HG02588 (cell line): ENCODE results near the gene ZNF485.
"Not testable (repeated sequence)": the region's sequence is repeated elsewhere in the genome, so short reads cannot be mapped to it uniquely, and the experiment has no call there.

Experiments
- ATAC-seq: cut with Tn5 transposase; IDR thresholded peaks from one replicate; pipeline ENCODE4 v1.9.1; 2021; ENCODE audit warnings: mild to moderate bottlenecking, moderate library complexity; ENCODE audit not compliant: unreplicated experiment

Gene ZNF485

GRCh38 chr10:43601576-43601975, 4.7 kb upstream of the ZNF485 start:
- ATAC-seq: not testable (repeated sequence)

GRCh38 chr10:43605850-43606322, 352 bp upstream of the ZNF485 start:
- peak; percentile 3 for ATAC-seq

- no peak for ATAC-seq
Observed at GRCh38 chr10:43607199-43607573, 948 bp downstream of the ZNF485 start.

- no peak for ATAC-seq
Observed at GRCh38 chr10:43610636-43611035, 4.4 kb downstream of the ZNF485 start.

GRCh38 chr10:43616697-43617370, 10.6 kb downstream of the ZNF485 start:
- no peak for ATAC-seq

GRCh38 chr10:43619368-43619767, 13.1 kb downstream of the ZNF485 start:
- no peak for ATAC-seq

- no peak for ATAC-seq
Observed at GRCh38 chr10:43622038-43622437, 15.8 kb downstream of the ZNF485 start.

- no peak for ATAC-seq
Observed at GRCh38 chr10:43623351-43623750, 17.1 kb downstream of the ZNF485 start.

GRCh38 chr10:43627942-43628341, 21.7 kb downstream of the ZNF485 start:
- no peak for ATAC-seq

GRCh38 chr10:43628956-43629355, 22.7 kb downstream of the ZNF485 start:
- no peak for ATAC-seq

GRCh38 chr10:43635816-43636215, 29.6 kb downstream of the ZNF485 start:
- not testable (repeated sequence) for ATAC-seq

- ATAC-seq: no peak
Observed at GRCh38 chr10:43640603-43641002, 34.4 kb downstream of the ZNF485 start.

GRCh38 chr10:43644252-43644651, 38.0 kb downstream of the ZNF485 start:
- ATAC-seq: no peak

- no peak for ATAC-seq
Observed at GRCh38 chr10:43645866-43646265, 39.6 kb downstream of the ZNF485 start.

GRCh38 chr10:43647576-43647975, 41.3 kb downstream of the ZNF485 start:
- no peak for ATAC-seq

- ATAC-seq: no peak
Observed at GRCh38 chr10:43648095-43648397, 41.8 kb downstream of the ZNF485 start.

- ATAC-seq: peak; percentile 99
Observed at GRCh38 chr10:43648398-43649184, 42.4 kb downstream of the ZNF485 start, which contains the start of gene ZNF32. Gene ZNF32, minus strand, starts transcription at chr10:43648881. Its CDS starts 2,748 bp downstream, at chr10:43646133.

- ATAC-seq: peak; percentile 1
Observed at GRCh38 chr10:43649185-43649523, 42.9 kb downstream of the ZNF485 start.

- ATAC-seq: no peak
Observed at GRCh38 chr10:43653746-43654145, 47.5 kb downstream of the ZNF485 start.

GRCh38 chr10:43655311-43655710, 49.1 kb downstream of the ZNF485 start:
- no peak for ATAC-seq

GRCh38 chr10:43658227-43658626, 52.0 kb downstream of the ZNF485 start:
- ATAC-seq: no peak

GRCh38 chr10:43665054-43665453, 58.8 kb downstream of the ZNF485 start:
- no peak for ATAC-seq
